DMS153 treated with DMSO at 0.1 percent for 48 hours (cell line): Measurements from ENCODE around the gene CTDSP1.

Experiments used
- DNase-seq: peaks from one replicate; lab custom pipeline; 2025; ENCODE audit not compliant: unreplicated experiment; lab: John Stamatoyannopoulos, UW

CTDSP1 gene

GRCh38 chr2:218422403-218423086 lies 22.9 kb downstream of the CTDSP1 start:
- DNase-seq = no peak

DNA sequence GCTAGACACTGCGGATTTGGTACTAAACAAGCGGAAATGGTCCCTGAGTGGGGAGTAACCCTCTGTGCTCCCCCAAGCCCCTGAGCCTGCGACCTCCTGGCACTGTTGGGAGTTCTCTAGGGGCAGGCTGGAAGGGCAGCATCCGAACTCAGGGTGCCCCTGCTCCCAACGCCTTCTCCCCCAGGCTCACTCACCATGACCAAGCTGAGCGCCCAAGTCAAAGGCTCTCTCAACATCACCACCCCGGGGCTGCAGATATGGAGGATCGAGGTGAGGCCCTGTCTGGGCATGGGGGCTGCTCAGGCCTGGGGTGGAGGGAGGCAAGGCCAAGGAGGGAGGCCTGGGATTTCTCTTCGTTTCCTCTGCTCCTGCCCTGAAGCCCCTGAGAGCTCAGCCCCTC lies 23.9 kb downstream of the CTDSP1 start:
- no peak for DNase-seq

- DNase-seq = no peak
Observed at GRCh38 chr2:218425531-218425930, 25.9 kb downstream of the CTDSP1 start.

GRCh38 chr2:218427741-218428140 lies 28.1 kb downstream of the CTDSP1 start:
- DNase-seq = no peak

GRCh38 chr2:218428846-218429558 lies 29.3 kb downstream of the CTDSP1 start:
- no peak for DNase-seq

DNA sequence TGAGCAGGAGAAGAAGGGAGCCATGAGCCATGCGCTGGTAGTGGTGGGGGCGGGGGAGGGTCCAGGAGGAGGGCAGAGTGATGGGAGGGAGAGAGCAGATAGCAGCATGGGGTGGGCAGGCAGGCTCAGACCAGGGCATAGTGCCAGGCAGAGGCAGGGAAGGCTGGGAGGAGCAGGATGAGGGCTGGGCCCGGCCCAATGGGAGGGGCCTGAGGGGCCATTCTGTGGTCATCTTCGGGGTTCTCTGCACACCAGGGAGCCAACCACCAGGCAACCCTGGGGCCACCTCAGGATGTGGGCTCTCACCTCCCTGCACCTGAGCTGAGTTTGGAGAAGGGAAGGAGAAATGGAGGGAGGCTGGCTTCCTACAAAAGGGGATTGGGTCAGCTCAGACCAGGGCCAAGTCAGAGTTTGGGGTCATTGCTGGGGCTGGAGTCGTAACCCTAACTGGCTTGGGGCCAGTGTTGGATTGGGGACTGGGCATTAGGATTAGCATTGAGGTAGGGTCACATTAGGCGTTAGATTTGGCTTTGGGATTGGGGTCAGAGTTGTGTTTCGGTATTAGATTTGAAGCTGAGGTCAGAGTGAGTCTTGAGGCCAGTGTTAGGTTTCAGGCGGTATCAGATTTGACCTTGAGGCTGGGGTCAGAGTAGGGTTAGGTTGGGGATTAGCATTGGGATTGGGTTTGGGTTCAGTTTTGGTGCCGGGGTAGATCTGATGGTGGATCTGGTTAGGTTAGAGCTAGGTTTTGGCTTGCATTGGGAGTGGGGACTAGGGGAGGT lies 30.4 kb downstream of the CTDSP1 start:
- DNase-seq = no peak

GRCh38 chr2:218430721-218431120 lies 31.1 kb downstream of the CTDSP1 start:
- no peak for DNase-seq

DNA sequence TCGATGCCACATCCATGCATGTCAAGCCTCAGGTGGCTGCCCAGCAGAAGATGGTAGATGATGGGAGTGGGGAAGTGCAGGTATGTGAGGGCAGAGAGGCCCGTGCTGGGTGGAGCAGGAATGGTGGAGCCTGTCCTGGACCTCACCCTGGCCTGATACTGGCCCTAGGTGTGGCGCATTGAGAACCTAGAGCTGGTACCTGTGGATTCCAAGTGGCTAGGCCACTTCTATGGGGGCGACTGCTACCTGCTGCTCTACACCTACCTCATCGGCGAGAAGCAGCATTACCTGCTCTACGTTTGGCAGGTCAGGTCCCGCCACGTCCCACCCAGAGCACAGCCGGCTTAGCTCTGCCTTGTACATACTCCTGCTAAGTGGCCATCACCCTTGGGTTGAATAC lies 32.2 kb downstream of the CTDSP1 start:
- DNase-seq = no peak

- no peak for DNase-seq
Observed at GRCh38 chr2:218432676-218433365, 33.2 kb downstream of the CTDSP1 start.

DNA sequence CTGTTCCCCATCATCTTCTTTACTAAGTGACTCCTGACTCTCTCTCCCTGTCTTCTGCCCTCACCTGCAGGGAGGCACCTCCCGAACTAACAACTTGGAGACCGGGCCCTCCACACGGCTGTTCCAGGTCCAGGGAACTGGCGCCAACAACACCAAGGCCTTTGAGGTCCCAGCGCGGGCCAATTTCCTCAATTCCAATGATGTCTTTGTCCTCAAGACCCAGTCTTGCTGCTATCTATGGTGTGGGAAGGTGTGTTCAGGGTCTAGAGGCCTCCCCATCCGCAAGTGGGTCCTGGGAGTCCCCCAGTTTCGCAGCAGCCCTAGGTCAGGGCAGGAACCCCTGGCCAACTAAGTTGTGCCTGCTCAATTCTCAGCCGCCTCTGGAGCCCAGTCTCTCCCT lies 34.8 kb downstream of the CTDSP1 start:
- DNase-seq = no peak

- DNase-seq = no peak
Observed at GRCh38 chr2:218435003-218435982, 35.6 kb downstream of the CTDSP1 start.

- DNase-seq = no peak
Observed at GRCh38 chr2:218436992-218437391, 37.3 kb downstream of the CTDSP1 start.

- no peak for DNase-seq
Observed at GRCh38 chr2:218437969-218438368, 38.3 kb downstream of the CTDSP1 start.

GRCh38 chr2:218438596-218438995 lies 38.9 kb downstream of the CTDSP1 start:
- no peak for DNase-seq

DNA sequence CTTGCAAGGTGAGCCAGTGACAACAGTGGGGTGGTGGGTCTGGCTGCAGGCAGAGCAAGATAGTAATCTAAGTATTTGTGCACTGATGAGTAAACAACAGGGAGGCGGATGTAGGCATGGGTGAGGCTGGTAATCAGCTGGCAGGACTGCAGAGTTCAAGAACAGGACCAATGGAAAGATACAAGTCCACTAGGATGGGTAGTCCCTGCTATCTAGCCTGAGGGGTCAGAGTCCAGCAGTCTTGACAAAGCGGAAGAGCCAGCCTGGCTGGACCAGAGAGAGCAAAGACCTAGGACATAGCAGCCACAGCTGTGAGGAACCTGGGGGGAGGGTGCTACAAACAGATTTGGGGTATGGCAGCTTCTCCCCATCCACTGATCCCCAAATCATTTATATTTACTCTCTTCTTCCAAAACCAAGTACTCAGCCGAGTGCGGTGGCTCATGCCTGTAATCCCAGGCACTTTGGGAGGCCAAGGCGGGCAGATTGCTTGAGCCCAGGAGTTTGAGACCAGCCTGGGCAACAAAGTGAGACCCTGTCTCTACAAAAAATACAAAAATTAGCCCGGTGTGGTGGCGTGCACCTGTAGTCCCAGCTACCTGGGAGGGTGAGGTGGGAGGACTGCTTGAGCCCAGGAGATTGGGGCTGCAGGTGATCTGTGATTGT lies 45.2 kb downstream of the CTDSP1 start:
- no peak for DNase-seq

- DNase-seq = no peak
Observed at GRCh38 chr2:218445602-218446001, 45.9 kb downstream of the CTDSP1 start.

- DNase-seq = no peak
Observed at GRCh38 chr2:218446547-218446946, 46.9 kb downstream of the CTDSP1 start.

DNA sequence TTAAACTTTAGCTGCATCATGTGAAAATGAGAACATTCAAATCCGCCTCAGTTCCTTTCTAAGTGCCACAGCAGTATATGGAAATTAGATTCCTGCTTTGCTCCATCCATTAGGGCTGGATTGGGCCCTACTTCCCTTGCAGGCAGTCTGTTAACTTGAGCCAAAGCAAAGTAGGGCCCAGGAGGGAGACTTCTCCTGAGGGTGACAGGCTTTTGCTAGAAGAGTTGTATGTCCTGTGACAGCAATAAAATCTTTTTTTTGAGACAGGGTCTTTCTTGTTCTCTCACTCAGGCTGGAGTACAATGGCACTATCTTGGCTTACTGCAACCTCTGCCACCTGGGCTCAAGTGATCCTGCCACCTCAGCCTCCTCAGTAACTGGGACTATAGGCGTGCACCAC lies 47.4 kb downstream of the CTDSP1 start:
- no peak for DNase-seq

DNA sequence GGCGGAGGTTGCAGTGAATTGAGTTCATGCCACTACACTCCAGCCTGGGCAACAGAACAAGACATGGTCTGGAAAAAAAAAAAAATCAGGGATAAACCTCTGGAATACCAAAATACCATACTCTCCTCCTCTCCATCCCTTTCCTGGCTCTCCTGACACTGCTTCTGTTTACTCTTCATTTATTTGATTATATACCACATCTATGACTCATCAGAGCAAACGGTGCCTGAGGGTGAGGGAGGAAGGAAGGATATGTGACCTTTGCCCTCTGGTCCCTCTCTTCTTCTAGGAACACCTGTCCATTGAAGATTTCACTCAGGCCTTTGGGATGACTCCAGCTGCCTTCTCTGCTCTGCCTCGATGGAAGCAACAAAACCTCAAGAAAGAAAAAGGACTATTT lies 49.3 kb downstream of the CTDSP1 start:
- DNase-seq = no peak

- no peak for DNase-seq
Observed at GRCh38 chr2:218452079-218452478, 52.4 kb downstream of the CTDSP1 start.
